DMS 273 (cell line): ENCODE data around the gene CD83.
"Not testable (repeated sequence)": the region's sequence is repeated elsewhere in the genome, so short reads cannot be mapped to it uniquely, and the experiment has no call there.

Experiments
- DNase-seq: peaks from one replicate; lab custom pipeline; 2025; ENCODE audit not compliant: unreplicated experiment; lab: John Stamatoyannopoulos, UW

The CD83 gene

GRCh38 chr6:14146506-14147096 lies 29.0 kb downstream of the CD83 start:
- DNase-seq = no peak

- no peak for DNase-seq
Measured at GRCh38 chr6:14147891-14148290, 30.3 kb downstream of the CD83 start.

- no peak for DNase-seq
Measured at GRCh38 chr6:14148471-14148870, 30.9 kb downstream of the CD83 start.

DNA sequence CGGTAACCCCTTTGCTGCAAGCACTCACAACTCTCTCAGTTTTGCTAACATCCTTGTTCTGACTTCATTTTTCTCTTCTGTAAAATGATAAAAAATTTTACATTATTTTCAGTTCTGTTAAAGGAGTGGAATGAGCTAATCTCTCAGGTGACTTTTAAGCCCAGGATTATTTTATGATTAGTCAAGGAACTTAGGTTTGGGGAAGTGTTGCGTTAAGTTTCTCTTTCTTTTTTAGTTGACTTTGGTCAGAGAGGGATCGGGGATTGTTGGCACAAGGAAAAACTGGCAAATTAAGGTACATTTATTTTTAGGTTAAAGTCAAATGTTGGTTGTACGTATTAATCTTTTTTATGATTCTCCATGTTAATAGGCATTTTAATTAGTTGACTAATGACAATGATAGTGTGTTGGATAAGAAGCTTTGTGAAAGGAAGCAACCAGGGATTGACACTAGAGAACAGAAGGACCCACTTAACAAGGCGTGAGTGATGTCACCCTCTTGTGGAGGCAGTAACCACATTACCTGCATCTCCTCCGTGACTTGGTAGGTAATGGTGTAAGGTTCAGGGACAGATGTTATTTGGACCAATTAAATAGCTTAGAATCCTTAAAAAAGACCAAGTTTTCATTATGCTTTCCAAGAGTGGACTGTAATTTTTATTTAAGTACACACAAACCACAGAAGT lies 31.6 kb downstream of the CD83 start:
- DNase-seq = no peak

- no peak for DNase-seq
Measured at GRCh38 chr6:14149739-14150130, 32.2 kb downstream of the CD83 start.

DNA sequence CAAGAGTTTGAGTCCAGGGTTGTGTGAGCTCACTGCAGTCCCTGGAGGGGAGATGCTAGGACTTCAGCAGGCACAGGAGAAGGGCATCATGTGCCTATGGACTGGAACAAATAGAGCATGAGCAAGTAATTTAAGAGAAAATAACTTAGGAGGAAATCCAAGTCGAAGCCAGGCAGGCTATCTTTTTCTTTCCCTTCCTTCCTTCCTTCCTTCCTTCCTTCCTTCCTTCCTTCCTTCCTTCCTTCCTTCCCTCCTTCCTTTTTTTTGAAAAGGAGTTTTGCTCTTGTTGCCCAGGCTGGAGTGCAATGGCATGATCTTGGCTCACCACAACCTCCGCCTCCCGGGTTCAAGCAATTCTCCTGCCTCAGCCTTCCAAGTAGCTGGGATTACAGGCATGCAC lies 33.7 kb downstream of the CD83 start:
- DNase-seq = not testable (repeated sequence)

DNA sequence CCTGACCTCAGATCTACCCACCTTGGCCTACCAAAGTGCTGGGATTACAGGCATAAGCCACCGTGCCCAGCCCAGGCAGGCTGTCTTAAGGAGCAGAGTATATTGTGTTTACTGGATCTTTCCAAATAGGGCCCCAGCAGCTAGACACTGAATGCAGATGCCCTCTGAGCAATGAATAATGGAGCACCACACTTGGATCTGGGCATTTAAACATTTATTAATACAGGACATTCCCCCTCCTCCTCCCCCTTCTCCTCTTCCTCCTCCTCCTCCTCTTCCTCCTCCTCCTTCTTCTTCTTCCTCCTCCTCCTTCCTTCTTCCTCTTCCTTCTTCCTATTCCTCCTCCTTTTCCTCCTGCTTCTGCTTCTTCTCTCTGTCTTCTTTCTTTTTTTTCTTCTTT lies 34.2 kb downstream of the CD83 start:
- DNase-seq = no peak

DNA sequence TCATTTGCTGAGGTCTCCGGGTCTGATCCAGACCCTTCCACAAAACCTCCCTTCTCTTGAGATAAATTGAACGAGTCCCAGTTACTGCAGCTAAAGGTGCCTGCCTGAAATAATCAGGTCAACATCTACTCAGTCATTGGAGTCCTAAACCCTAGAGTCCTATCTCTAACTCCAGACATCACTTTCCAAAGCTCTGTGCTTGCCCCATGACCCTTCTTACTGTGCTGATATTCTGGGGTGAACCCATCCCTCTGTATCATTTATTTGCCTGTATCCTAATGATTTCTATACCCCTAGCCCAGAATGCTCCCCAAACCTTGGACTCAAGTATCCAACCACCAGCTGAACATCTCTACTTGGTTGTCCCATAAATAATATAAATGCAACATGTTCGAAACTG lies 35.7 kb downstream of the CD83 start:
- no peak for DNase-seq

DNA sequence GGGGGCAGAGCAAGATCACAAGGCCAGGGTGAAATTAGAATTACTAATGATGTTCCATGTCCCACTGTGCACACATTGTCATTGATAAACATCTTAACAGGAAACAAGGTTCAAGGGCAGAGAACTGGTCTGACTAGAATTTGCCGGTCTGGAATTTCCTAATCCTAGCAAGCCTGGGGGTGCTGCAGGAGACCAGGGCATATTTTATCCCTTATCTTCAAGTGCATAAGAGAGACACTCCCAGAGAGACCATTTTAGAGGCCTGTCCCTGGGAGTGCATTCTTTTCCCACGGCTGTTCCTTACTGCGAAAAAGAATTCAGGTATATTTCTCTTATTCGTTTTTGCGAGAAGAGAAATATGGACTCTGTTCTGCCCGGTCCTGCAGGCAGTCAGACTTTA lies 41.5 kb downstream of the CD83 start:
- DNase-seq = no peak

GRCh38 chr6:14162826-14163225 lies 45.3 kb downstream of the CD83 start:
- no peak for DNase-seq

DNA sequence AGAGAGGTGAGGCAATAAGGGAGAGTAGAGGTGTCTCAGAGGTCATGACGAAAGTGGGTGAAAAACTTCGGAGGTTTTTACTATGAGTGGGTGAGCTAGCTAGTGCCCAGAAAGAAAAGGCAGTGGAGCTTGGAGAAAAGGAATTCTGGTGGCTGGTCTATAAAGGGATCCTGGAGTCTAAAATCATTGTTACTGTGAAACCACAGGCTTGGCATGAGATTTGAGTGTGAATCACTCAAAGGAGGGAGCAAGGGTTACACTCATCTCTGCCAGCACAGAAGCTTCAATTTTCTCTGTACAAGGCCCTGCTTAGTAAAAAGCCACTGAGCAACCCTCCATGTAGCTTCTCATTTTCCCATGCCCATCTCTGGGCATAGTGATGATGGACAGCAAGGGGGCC lies 47.5 kb downstream of the CD83 start:
- DNase-seq = no peak

GRCh38 chr6:14166839-14167238 lies 49.3 kb downstream of the CD83 start:
- no peak for DNase-seq

DNA sequence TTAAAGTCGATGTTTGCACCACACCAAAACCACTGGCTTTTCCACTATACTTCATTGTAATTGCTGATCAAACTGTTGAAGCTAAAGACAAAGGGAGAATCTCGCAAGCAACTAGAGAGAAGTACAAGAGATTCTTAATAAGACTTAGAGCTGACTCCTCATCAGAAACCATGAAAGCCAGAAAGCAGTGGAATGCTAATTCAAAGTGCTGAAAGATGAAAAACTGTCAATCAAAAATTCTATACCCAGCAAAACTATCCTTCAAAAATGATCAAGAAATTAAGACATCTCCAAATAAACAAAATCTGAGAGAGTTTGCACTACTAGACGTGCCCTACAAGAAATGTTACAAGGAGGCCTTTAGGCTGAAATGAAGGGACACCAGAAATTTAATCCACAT lies 52.6 kb downstream of the CD83 start:
- no peak for DNase-seq

- DNase-seq = no peak
Measured at GRCh38 chr6:14172562-14172961, 55.0 kb downstream of the CD83 start.

GRCh38 chr6:14174226-14174625 lies 56.7 kb downstream of the CD83 start:
- DNase-seq = no peak

GRCh38 chr6:14174996-14175395 lies 57.4 kb downstream of the CD83 start:
- DNase-seq = peak; percentile 27

- no peak for DNase-seq
Measured at GRCh38 chr6:14176429-14176828, 58.9 kb downstream of the CD83 start.

GRCh38 chr6:14177413-14178082 lies 60.0 kb downstream of the CD83 start:
- no peak for DNase-seq

GRCh38 chr6:14178083-14178445 lies 60.5 kb downstream of the CD83 start:
- no peak for DNase-seq

DNA sequence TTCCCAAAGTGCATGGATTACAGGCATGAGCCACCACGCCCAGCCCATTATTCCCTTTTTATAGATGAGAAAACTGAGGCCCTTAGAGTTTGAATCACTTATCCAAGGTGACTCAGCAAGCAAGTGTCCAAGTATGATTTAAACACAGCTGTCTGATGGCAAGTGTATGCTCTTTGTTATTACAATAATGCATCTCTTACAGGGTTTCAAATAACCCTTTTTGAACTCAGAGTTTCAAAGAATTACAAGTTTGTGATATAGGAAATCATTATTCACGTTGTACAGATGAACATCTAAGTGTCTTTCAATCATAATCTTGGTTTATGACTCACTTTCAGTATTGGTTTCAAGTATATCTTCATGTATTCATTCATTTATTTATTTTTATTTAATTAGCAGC lies 63.0 kb downstream of the CD83 start:
- no peak for DNase-seq

DNA sequence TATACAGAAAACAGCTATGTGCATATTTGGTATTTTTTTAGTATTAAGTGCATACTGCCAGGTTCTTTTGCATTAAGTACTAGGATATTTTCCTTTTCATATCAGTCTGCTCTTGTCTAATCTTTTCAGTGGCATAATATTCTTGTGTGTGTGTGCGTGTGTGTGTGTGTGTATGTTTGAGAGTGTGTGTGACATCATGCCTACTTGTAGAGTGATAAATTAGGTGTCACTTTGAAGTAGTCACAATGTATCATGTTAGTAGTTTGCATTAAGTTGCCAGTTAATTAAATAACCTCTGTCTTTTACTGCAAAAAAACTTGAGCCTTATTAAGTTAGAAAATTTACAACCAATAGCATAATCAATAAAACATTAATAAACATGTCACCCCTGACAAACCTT lies 65.3 kb downstream of the CD83 start:
- no peak for DNase-seq
